Stimulated activated CD8-positive, alpha-beta memory T cell treated with anti-CD3 and anti-CD28 coated beads, Interleukin-7, amount 100 ng/mL, for 1 hour (primary cell): Measurements from ENCODE around the gene TOR1AIP2.
A peak's percentile ranks its signal among the peaks of the same experiment; 100 is the strongest.

Source experiments
- DNase-seq, 2 donors: peaks; one replicate each; pipeline ENCODE4 v3.0.0-alpha.2; 2020; ENCODE audit warnings: low read depth in 2 of 2

Gene TOR1AIP2

DNA sequence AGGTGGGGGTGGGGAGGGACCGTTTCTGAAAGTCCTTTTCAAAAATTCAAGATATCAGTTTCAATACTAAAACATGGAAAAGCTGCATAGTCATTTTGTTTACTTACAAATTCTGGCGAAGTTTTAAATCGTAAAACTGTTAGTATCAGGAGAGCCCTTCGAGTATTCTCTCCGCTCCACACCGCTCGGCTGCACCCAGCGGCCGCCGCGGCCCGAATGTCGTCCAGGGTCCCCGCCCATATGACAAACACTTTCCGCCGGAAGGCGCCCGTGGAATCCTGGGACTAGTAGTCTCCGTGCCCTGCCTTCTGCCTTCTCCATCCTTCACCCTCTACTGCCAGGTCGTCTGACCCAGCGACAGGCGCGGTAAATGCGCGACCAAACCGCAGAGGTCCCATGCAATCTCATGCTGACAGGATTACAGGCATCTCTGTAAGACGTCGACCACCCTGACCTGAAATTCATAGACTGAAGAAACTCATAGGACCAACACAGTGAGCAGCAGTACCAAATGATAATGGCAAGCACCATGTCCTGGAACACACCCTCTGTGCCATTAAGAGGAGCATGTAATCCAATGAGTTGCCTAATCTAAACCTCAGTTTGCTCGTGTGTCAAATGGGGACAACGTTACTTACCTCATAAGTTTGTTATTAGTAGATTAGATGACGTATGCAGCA is at the start of gene TOR1AIP2:
Gene TOR1AIP2 (minus strand): TSS at position 218 of the 680 bp plus-strand sequence. CDS start 25,138 bp downstream, outside the sequence.
- peak; percentile 68 to 75 for DNase-seq

DNA sequence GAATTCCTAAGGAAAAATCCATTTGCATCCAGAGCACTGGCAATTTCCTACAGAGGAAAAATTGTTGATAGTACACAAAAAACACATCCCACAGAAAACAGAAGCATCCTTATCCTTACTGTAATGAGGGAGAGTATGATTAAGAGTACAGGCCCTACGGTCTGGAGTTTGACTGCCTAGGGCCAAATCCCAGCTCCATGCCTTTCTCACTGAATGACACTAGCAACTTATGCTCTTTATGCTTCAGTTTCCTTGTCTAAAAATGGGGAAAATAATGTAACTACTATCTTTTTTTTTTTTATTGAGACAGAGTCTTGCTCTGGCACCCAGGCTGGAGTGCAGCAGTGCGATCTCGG is 49.2 kb upstream of the TOR1AIP2 start:
- no peak for DNase-seq

DNA sequence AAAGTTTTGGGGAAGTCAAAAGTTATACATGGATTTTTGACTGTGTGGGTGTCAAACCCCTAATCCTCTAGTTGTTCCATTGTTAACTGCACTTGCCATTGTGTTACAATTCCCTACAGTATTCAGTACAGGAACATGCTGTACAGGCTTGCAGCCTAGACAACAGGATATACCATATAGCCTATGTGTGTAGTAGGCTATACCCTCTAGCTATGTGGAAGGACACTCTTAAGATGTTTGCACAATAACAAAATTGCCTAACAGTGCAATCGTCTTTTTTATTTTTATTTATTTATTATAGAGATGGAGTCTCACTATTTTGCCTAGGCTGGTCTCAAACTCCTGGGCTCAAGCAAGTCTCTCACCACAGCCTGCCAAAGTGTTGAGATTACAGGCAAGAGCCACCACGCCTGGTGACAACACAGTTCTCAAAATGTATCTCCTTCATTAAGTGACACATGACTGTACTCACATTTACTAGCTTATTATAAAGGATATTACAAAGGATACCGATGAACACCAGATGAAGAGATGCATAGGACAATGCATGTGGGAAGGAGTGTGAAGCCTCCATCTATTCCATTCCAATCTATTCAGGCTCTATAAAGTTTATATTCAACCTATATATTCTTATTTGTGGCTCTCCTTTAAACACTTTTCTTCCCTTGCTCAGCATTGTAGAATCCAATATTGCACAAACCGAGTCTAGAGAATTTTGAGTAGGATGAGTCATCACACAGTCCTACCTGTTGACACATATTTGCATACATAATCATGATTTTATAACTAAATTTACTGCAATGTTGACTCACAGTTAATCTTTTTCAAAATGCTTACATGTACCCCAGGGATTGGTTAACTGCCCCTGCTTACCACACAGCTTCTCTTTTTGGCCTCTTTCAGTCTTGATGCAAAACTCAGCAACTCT is 48.6 kb upstream of the TOR1AIP2 start:
- DNase-seq, result no peak

DNA sequence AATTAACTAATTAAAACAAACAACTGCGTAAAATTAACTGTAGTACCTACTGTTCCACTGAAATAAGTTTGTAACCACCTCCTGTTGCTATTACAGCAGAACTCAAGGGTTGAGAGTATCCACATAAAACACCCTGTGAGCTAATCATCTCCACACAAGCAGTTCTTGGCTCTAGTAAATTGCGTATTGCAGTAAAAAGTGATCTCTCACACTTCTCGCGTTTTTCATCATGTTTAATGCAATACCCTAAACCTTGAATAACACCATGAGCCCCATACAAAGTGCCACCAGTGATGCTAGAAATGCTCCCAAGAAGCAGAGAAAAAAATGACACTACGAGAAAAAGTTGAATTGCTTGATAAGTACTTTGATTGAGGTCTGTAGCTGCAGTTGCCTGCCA is 47.7 kb upstream of the TOR1AIP2 start:
- DNase-seq, result no peak

DNA sequence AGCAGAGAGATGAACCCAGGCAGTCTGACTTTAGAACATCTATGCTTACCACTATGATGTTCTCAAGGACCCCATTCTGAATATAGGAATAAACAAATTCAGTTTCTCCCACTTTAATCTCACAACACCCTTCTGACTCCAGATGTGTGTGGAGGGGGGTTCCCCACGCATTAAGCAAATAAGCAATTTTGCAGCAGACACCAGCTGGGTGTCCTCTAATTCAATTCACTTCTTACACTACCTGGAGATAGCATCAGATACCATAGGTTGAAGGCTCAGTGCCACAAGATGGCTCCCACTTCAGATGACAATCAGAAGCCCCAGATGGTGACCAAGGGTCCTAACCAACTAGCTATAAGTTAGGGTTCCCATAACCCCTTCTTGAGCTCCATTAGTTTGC is 46.7 kb upstream of the TOR1AIP2 start:
- no peak for DNase-seq

DNA sequence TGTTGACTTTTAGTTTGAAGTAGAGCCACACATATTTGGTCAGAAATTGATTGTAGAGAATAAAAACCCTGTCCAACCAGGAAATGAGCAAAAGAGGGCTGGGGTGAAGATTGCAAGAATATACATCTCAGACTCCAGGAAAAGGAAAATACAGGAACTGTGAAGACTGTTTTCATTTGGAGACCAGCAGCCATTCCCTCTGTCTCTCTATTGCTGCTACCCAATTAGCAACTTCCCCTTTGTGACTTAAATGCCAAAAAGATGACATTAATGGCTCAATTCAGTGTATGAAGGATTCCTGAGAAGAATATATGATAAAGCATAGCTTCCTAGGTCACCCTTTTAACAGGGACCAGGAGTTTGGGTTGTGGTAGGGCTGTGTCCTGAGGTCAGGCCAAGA is 45.4 kb upstream of the TOR1AIP2 start:
- DNase-seq, result no peak

DNA sequence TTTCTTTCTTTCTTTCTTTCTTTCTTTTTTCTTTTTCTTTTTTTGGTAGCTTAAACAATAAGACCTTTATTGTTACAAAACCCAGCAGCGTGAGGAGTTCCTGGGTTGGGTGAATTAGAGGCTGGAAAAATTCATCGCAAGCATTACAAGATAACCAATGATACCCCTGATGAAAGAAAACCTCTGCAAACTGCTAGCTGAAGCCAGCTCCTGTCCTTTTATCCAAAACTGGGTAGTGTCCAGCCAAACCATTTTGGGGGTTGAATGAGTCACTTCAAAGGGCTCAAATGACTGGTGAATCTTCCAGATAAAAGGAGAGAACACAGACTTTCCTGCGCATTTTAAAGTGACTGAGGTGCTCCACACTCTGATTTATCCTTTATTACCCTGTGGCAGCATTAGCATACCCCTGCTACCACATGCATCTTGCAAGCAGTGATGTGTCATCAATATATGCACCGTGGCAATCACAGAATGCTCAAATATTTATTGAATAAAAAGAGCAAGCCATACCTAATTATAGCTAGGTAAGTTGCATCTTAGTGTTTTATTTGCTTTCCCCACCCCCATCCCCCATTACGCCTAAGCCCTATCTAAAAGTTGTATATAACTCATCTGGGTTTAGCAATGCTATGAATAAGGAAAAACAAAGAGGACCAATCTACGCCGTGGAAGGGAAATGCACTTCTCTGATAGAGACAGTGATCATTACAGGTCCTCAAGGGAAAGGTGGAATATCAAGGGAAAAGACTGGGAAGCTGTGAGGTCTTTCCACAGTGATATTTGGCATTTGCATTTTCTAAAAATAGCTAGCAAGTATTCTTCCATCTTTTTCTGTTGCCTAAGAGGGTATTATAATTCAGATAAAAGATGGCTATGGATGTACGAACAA is 44.6 kb upstream of the TOR1AIP2 start:
- no peak for DNase-seq

DNA sequence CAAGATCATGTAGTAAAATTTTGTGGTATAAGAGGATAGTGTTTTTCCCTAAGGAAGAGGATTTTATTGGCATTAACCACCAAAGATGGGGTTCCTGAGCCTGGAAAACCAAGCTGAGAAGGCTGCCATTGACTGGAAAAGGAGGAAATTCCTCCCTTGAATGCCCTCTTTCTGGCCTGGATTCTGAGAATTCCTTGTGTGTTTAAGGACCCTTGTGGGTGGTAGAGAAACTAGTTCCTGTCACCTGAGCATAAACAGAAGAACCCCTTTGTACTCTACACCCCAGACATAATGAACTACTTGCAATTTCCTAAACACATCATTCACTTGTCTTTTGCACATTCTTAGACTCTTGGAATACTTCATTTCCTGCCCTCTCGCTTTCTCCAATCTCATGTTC is 43.9 kb upstream of the TOR1AIP2 start:
- no peak for DNase-seq

DNA sequence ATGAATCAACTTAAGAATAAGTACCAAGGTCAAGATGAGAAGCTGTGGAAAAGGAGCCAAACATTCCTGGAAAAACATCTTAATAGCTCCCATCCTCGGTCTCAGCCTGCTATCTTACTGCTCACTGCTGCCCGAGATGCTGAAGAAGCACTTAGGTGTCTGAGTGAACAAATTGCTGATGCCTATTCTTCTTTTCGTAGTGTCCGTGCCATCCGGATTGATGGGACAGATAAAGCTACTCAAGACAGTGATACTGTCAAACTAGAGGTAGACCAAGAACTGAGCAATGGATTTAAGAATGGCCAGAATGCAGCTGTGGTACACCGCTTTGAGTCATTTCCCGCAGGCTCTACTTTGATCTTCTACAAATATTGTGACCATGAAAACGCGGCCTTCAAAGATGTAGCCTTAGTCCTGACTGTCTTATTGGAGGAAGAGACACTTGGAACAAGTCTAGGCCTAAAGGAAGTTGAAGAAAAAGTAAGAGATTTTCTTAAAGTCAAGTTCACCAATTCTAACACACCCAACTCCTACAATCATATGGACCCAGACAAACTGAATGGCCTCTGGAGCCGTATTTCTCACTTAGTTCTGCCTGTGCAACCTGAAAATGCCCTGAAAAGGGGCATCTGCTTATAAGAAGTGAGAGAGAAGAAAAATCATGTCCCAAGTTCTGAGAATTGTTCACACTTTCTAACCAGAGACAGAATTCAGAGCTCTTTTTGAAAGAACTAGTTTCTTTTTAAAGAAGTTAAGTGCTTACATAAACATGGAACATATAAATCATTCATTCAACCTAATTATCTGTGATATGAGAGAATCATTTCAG is 40.2 kb upstream of the TOR1AIP2 start:
- DNase-seq, result no peak

DNA sequence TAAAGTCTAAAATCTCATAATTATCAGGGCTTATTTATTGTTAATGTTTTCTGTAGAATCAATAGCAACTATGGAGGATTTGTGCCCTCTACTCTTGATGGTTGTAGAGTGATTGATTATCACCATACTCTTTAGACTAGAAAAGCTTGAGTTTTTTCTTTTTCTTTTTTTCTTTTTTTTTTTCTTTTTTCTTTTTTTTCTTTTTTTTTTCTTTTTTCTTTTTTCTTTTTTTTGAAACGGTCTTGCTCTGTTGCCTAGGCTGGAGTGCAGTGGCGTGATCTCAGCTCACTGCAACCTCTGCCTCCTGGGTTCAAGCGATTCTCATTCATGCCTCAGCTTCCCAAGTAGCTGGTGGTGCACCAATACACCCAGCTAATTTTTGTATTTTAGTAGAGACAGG is 34.2 kb upstream of the TOR1AIP2 start:
- DNase-seq, result no peak

DNA sequence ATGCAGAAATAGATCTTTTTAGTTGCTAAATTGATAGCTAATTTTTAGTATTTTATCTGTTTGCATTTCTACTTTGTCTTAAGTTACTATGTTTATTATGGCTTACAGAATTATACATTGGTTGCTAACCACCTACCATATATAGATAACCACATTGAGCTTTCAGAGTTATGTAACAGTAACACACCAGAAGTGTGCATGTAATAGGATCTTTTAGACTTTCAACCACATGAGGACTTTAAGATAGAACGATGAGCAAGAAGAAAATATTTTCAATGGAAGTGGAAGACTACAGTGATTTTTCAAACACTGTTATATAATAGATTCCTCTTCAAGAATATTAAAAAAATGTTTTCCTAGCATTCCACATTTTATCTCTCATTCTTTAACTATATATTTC is 33.3 kb upstream of the TOR1AIP2 start:
- no peak for DNase-seq

DNA sequence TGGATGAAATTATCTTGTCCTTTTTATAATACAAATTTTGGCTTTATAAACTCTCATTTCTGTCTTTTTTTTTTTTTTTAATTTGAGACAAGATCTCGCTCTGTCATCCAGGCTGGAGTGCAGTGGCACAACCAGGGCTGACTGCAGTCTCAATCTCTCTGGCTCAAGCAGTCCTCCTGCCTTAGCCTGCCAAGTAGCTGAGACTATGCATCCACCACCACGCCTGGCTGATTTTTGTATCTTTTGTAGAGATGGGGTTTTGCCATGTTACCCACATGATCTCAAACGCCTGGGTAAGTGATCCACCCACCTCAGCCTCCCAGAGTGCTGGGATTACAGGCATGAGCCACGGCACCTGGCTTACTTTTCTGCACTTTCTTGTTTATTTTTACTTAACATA is 12.0 kb upstream of the TOR1AIP2 start:
- no peak for DNase-seq

DNA sequence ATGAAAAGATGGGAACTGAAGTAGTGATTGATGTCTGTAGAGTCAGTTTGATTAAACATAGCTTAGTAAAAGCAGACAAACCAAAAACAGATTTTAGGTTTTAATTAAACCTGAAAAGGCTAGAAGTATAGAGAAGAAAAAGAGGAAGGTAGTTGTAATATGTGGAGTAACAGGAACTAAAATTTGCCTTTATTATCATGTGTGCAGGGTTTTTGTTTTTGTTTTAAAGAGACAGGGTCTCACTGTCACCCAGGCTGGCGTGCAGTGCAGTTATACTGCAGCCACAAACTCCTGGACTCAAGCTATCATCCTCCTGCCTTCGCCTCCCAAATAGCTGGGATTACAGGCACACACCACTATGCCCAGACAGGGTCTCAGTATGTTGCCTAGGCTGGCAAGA is 10.5 kb upstream of the TOR1AIP2 start:
- DNase-seq, result no peak

DNA sequence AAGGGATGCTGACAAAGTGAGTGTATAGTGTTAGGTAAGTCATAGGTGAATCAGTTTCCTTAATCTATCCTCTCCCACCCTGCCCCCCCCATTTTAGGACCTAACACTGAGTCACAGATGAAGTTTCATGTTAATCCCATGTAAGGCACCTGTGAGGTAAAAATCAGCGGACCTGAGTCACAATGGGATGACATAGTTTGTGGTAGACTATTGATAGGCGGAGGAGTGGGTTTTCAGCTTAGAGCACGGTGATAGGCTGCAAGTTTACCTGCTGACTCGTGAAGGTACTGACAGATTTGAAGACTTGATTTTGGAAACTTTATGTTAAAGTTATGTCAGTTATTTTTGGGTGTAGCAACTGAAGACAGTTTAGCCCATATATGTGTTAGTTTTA is 6.1 kb upstream of the TOR1AIP2 start:
- DNase-seq, result no peak

DNA sequence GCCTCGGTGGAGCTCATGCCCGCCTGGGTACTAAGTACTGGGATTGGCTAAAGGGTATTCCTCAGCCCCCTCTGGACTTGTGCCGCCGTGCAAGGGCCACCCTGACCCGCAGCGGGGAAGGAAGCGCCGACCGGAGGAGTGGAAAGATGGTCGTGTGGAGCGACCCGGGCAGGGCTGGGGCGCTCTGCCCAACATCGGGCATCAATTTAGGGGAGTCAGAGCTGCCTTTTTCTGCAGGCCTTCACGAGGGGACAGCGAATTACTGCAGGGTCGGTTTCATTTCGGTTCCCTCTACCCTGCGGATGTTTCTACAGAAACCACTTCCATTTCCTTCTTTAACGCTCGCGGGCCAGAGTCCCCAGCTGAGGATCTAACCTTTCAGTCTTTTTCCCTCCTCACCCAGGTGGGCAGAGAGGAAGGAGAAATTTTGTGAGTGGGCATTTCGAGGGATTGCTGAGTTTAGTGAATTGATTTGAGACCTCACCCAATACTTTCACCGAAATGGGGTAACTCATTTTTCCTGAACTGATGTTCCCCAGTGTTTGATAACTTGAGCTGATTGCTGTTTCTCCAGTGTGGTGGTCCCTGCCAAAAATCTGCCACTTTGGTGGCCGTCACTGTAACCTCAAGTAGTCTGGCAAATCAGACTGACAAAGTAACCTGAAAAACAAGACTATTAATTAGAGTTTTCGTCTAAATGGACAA is 5.6 kb upstream of the TOR1AIP2 start:
- DNase-seq, result no peak

DNA sequence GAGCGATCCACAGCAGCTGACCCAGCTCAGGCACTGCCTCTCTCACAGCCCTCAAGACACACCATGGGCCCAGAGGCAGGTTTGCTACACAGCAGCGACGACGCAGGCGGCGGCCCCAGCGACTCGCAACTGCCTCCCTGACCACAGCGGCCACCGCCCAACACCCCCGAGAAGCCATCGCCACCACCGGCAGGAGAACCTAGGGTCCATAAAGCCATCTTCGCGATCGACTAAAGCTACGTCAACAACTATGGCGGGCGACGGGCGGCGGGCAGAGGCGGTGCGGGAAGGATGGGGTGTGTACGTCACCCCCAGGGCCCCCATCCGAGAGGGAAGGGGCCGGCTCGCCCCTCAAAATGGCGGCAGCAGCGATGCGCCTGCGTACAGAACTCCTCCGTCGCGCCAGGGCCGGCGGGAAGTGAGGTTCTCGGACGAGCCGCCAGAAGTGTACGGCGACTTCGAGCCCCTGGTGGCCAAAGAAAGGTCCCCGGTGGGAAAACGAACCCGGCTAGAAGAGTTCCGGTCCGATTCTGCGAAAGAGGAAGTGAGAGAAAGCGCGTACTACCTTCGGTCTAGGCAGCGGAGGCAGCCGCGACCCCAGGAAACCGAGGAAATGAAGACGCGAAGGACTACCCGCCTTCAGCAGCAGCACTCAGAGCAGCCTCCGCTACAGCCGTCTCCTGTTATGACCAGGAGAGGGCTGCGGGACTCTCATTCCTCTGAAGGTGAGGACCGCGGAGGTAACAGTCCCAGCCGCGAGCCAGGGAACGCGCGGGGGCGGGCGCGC is 4.8 kb upstream of the TOR1AIP2 start, which contains the start of gene TOR1AIP1:
Gene TOR1AIP1 (plus strand): TSS at position 33 of the 787 bp plus-strand sequence. CDS start 218 bp downstream, at position 251.
- DNase-seq, result peak; percentile 90 to 93

DNA sequence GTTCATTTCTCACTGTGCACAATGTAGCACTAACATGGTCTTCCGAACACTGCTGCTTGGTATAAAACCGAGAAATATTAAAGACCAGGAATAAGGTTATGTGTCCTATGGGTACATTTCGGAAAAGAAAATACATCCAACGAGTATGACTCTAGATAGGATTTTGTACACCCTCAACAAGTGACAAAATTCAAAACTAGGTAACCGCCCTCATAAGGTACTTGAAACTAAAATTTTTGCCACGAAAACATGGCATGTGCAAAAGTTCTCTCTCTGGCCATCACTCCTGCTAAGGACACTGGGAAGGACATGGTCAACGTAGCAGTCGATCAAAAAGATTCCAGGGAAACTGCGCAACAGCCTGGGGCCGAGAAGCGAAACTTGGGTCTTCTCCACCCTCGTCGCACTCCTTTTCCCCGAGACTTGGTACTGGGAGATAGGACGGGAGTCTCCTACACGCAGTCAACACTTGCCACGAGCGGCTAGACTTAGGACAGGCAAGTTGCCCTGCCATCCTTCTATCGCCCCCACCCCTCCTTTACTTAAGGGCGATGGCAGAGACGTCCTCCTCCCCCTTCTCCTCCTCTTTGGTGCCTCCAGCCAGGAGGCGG is 4.1 kb upstream of the TOR1AIP2 start:
- DNase-seq, result no peak

DNA sequence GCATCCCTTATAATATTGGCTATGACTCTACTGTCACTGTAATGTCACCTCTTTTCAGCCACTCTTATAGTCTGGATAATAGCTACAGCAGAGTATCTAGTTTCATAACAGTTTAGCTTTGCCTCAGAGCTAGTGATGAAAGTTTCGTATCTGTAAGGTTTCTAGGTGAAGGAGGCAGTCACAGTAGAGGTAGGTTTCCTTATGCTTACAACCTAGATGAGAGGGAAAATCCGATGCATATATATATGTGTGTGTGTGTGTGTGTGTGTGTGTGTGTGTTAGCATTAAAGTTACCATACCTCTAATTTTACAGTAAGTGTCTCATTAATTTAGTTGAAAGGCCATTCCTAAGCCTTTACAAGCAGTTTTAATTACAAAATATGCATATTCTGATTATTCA is 2.2 kb upstream of the TOR1AIP2 start:
- DNase-seq, result no peak

DNA sequence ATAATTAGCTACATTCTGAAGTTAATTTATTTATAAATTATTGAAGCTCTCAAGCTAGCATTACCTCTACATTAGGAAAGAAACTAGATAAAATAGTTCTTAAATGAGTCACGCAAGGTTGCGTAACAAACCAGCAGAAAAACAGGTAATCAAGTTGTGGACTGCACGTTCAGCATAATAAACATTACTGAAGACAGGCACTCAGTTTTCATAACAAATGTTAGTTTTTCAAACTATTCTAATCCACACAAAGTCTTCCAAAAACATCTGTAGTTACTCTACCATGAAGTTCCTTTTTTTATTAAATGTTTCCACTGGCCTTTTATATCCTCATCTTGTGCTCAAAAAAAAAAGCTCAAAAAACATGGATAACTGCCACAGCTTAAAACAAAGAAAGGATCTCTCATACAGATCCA is 1.3 kb downstream of the TOR1AIP2 start:
- no peak for DNase-seq
